Measurements from ENCODE around the gene VASH2.

DNA sequence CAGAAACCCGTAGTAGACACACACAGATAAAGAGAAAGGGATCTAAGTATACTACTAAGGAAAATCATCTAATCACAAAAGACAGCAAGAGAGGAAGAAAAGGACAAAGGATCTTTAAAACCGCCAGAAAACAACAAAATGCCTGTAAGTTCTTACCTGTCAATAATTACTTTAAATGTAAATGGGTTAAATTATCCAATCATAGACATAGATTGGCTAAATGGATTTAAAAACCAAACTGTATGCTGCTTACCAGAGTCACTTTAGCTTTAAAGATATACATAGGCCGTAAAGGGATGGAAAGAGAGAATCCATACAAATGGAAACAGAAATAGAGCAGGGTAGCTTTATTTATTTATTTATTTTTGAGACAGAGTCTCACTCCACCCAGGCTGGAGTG lies 48.3 kb upstream of the VASH2 start:
- TF ChIP-seq, protein P1, sequence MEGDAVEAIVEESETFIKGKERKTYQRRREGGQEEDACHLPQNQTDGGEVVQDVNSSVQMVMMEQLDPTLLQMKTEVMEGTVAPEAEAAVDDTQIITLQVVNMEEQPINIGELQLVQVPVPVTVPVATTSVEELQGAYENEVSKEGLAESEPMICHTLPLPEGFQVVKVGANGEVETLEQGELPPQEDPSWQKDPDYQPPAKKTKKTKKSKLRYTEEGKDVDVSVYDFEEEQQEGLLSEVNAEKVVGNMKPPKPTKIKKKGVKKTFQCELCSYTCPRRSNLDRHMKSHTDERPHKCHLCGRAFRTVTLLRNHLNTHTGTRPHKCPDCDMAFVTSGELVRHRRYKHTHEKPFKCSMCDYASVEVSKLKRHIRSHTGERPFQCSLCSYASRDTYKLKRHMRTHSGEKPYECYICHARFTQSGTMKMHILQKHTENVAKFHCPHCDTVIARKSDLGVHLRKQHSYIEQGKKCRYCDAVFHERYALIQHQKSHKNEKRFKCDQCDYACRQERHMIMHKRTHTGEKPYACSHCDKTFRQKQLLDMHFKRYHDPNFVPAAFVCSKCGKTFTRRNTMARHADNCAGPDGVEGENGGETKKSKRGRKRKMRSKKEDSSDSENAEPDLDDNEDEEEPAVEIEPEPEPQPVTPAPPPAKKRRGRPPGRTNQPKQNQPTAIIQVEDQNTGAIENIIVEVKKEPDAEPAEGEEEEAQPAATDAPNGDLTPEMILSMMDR (IDR thresholded peaks at IDR 0.05 in 4 of 5, conservative IDR thresholded peaks at IDR 0.05 in 1 of 5), result no peak
- TF ChIP-seq POLR2A (IDR thresholded peaks at IDR 0.05), result no peak

Data from gastrocnemius medialis (tissue), 4 donors.